Endothelial cell of umbilical vein (primary cell): ENCODE measurements around the gene LRRTM4.

Source experiments
- FOS ChIP-seq: IDR thresholded peaks from 2 replicates; pipeline ENCODE4 v1.6.1; 2011; ENCODE audit warnings: mild to moderate bottlenecking, low read length, moderate library complexity, borderline replicate concordance; ENCODE audit not compliant: insufficient read depth
- POLR2A ChIP-seq: IDR thresholded peaks from 2 replicates; pipeline ENCODE4 v1.6.1; 2012; ENCODE audit warnings: low read depth, mild to moderate bottlenecking, control low read depth, low read length
- TF ChIP-seq, protein P1 (sequence below), 2 donors: IDR thresholded peaks; 1 replicate in 1 of 2; 2 replicates in 1 of 2; pipeline ENCODE4 v1.5.1; 2011; ENCODE audit warnings: low read length in 2 of 2, mild to moderate bottlenecking in 2 of 2, moderate library complexity in 2 of 2, control low read depth in 1 of 2, inconsistent platforms in 1 of 2, low read depth in 1 of 2; ENCODE audit not compliant: insufficient read depth in 1 of 2; ENCODE audit errors: extremely low read depth in 1 of 2

DNA sequence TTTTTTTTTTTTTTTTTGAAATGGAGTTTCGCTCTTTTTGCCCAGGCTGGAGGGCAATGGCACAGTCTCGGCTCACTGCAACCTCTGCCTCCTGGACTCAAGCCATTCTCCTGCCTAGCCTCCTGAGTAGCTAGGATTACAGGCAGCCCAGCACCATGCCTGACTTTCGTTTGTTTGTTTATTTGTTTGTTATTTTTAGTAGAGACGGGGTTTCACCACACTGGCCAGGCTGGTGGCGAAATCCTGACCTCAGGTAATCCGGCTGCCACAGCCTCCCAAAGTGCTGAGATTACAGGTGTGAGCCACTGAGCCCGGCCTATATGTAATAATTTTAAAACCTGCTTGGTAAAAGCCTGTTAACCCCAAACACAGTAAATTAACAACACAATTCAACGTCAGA is 435.7 kb downstream of the LRRTM4 start:
- no peak for TF ChIP-seq POLR2A
- TF ChIP-seq, protein P1, sequence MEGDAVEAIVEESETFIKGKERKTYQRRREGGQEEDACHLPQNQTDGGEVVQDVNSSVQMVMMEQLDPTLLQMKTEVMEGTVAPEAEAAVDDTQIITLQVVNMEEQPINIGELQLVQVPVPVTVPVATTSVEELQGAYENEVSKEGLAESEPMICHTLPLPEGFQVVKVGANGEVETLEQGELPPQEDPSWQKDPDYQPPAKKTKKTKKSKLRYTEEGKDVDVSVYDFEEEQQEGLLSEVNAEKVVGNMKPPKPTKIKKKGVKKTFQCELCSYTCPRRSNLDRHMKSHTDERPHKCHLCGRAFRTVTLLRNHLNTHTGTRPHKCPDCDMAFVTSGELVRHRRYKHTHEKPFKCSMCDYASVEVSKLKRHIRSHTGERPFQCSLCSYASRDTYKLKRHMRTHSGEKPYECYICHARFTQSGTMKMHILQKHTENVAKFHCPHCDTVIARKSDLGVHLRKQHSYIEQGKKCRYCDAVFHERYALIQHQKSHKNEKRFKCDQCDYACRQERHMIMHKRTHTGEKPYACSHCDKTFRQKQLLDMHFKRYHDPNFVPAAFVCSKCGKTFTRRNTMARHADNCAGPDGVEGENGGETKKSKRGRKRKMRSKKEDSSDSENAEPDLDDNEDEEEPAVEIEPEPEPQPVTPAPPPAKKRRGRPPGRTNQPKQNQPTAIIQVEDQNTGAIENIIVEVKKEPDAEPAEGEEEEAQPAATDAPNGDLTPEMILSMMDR (IDR thresholded peaks at IDR 0.05; ENCODE audit: extremely low read depth in 1 of 2, insufficient read depth in 1 of 2, low read depth in 1 of 2, low read length in 2 of 2) = no peak
- TF ChIP-seq FOS = no peak
